Activated T-helper 17 cell treated with anti-CD3 and anti-CD28 coated beads, Interleukin-2, amount 50 U/mL, for 72 hours (primary cell): Measurements from ENCODE around the gene GPR4. TPM values are rescaled to one million over a fixed set of nuclear protein-coding genes. Genes with fewer than 3 reads are reported as not detected.
A peak's percentile ranks its signal among the peaks of the same experiment; 100 is the strongest.

ENCODE experiments used
- ATAC-seq: fragments of 150-1000 bp; cut with Tn5 transposase; replicated peaks from 2 replicates; pipeline ENCODE4 v1.10.0; 2021; ENCODE audit warnings: mild to moderate bottlenecking, moderate library complexity
- H3K27ac Mint-ChIP-seq: one replicate; pipeline ENCODE4 v1.8.0; 2022; ENCODE audit warnings: mixed read lengths
- H3K27me3 Mint-ChIP-seq: one replicate; pipeline ENCODE4 v1.8.0; 2022; ENCODE audit warnings: mixed read lengths
- H3K36me3 Mint-ChIP-seq: one replicate; pipeline ENCODE4 v1.8.0; 2022; ENCODE audit warnings: low read depth, mild to moderate bottlenecking, mixed read lengths
- H3K4me1 Mint-ChIP-seq: one replicate; pipeline ENCODE4 v1.8.0; 2022; ENCODE audit warnings: mixed read lengths
- H3K4me3 Mint-ChIP-seq: one replicate; pipeline ENCODE4 v1.8.0; 2022; ENCODE audit warnings: mild to moderate bottlenecking, mixed read lengths
- H3K9me3 Mint-ChIP-seq: one replicate; pipeline ENCODE4 v1.8.0; 2022; ENCODE audit warnings: mixed read lengths
- total RNA-seq, 2 donors: library from RNA; stranded (reverse); gene quantifications; one replicate each; pipeline ENCODE4 v1.2.3, GENCODE V29; 2022

Gene GPR4
- total RNA-seq, 2 donors from 2014 or later, result 0.13 TPM; not detected in 1

GRCh38 chr19:45587873-45588272 lies 14.1 kb downstream of the GPR4 start:
- H3K27me3 Mint-ChIP-seq, result peaks cover 13% of the 10 kb centered on the region
- H3K27ac Mint-ChIP-seq, result no peak overlapping the region
- no peak for ATAC-seq
- H3K4me1 Mint-ChIP-seq, result peaks cover 12% of the 10 kb centered on the region
- H3K9me3 Mint-ChIP-seq, result no peaks in the 10 kb centered on the region
- H3K4me3 Mint-ChIP-seq, result no peak overlapping the region
- H3K36me3 Mint-ChIP-seq, result peaks cover 7% of the 10 kb centered on the region

GRCh38 chr19:45585158-45585577 lies 16.8 kb downstream of the GPR4 start:
- ATAC-seq, result no peak
- H3K4me3 Mint-ChIP-seq, result peak overlapping the region; percentile 94

GRCh38 chr19:45584332-45585157 lies 17.5 kb downstream of the GPR4 start, which contains the start of gene OPA3:
Gene OPA3, minus strand, starts transcription at chr19:45584802. Its CDS starts 38 bp downstream, at chr19:45584764.
- H3K36me3 Mint-ChIP-seq, result peaks cover 18% of the 10 kb centered on the region

More at GRCh38 chr19:45585158-45585577, 16.8 kb downstream of the GPR4 start:
- Mint-ChIP-seq H3K27ac (peak overlapping the region; percentile 87), H3K9me3 (no peaks in the 10 kb centered on the region), H3K27me3 (peaks cover 6% of the 10 kb centered on the region), H3K36me3 (peaks cover 18% of the 10 kb centered on the region), H3K4me1 (peaks cover 7% of the 10 kb centered on the region)

DNA sequence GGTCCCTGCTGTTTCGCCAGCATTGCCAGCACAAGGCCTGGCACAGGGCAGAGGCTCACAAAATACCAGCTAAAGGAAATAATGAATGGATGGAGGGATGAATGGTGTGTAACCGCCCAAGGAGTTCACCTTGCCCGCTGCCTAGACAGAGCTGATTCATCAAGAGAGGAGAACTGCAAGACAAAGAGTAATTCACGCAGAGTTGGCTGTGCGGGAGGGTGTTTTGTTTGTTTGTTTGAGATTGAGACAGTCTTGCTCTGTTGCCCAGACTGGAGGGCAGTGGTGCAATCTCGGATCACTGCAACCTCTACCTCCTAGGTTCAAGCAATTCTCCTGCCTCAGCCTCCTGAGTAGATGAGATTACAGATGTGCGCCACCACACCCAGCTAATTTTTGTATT lies 20.4 kb downstream of the GPR4 start:
- Mint-ChIP-seq H3K4me1 (peaks cover 16% of the 10 kb centered on the region), H3K4me3 (no peak overlapping the region), H3K9me3 (no peaks in the 10 kb centered on the region), H3K27ac (no peak overlapping the region), H3K27me3 (no peaks in the 10 kb centered on the region), H3K36me3 (peaks cover 20% of the 10 kb centered on the region)
- ATAC-seq, result no peak

More at GRCh38 chr19:45584332-45585157, 17.5 kb downstream of the GPR4 start, which contains the start of gene OPA3:
- Mint-ChIP-seq H3K27ac (peak within 1 kb of the TSS; percentile 87), H3K27me3 (peaks cover 2% of the 10 kb centered on the region), H3K4me1 (peaks cover 7% of the 10 kb centered on the region), H3K4me3 (peak within 1 kb of the TSS; percentile 94), H3K9me3 (no peaks in the 10 kb centered on the region)
- peak; percentile 91 for ATAC-seq

DNA sequence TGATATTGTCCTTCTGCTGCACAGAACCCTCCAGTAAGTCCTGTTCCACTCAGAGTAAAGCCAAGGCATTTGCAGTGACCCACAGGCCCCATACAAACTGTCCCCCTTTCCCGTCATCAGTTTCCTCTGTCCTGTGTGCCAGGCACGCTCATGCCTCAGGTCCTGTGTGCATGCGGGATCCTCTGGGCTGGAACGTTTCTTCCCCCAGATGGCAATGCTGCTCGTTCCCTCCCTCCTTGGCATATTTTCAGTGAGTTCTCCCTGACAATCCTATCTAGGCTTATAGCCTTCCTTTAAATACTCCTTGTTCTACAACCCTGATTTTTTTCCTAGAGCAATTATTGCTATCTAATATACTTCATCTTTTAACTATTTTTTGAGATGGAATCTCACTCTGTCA lies 23.2 kb downstream of the GPR4 start:
- H3K9me3 Mint-ChIP-seq, result no peaks in the 10 kb centered on the region
- H3K27ac Mint-ChIP-seq, result peak overlapping the region; percentile 69
- H3K36me3 Mint-ChIP-seq, result peaks cover 16% of the 10 kb centered on the region
- ATAC-seq, result no peak
- H3K27me3 Mint-ChIP-seq, result no peaks in the 10 kb centered on the region
- no peak overlapping the region for H3K4me3 Mint-ChIP-seq
- H3K4me1 Mint-ChIP-seq, result peaks cover 9% of the 10 kb centered on the region

DNA sequence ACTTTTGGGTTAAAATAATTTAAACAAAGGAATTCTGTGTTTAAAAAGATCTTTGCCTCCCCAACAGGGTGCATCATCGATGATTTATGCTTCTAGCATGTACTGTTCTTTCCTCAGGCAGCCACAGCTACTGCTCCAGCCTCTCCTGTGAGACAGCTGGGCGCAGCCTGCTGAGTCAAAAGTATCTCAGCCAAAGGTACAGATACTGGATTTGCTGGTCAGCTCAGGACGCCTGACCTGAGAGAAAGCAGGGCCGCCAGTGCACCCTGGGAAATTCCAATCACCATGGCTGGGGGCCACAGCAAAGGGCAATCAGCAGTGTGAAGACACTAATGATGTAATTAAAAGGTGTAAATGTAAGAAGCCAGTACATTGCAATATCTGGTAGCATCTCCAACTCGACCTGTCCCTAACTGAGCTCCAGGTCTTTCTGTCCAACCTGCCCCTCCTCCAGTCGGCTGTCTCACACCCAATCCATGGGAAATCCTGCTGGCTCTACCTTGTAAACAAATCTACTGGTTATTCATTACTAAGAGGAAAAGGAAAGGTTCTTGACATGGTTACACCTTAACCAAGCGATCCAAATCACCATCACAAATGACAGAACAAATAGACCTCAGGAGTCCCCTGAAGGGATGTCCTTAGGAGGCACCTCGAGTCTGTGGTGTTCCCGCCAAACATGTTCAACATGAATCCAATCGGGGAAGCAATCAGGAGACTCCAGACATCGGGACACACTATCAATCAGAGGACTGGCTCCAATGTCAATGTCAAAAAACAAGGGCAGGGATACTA lies 24.7 kb downstream of the GPR4 start:
- peak overlapping the region; percentile 16 for H3K27ac Mint-ChIP-seq
- ATAC-seq, result no peak
- no peak overlapping the region for H3K4me3 Mint-ChIP-seq

GRCh38 chr19:45576682-45577081 lies 25.3 kb downstream of the GPR4 start:
- no peaks in the 10 kb centered on the region for H3K27me3 Mint-ChIP-seq
- H3K4me3 Mint-ChIP-seq, result no peak overlapping the region
- ATAC-seq, result no peak
- H3K9me3 Mint-ChIP-seq, result no peaks in the 10 kb centered on the region
- H3K27ac Mint-ChIP-seq, result no peak overlapping the region
- peaks cover 9% of the 10 kb centered on the region for H3K4me1 Mint-ChIP-seq
- peaks cover 10% of the 10 kb centered on the region for H3K36me3 Mint-ChIP-seq

More for the DNA sequence above, 24.7 kb downstream of the GPR4 start:
- Mint-ChIP-seq H3K9me3 (no peaks in the 10 kb centered on the region), H3K36me3 (peaks cover 11% of the 10 kb centered on the region), H3K4me1 (peaks cover 9% of the 10 kb centered on the region), H3K27me3 (no peaks in the 10 kb centered on the region)

- no peak for ATAC-seq
These were observed 26.8 kb downstream of the GPR4 start for GRCh38 chr19:45575216-45575615.

GRCh38 chr19:45574526-45574925 lies 27.5 kb downstream of the GPR4 start:
- no peaks in the 10 kb centered on the region for H3K9me3 Mint-ChIP-seq
- peaks cover 16% of the 10 kb centered on the region for H3K4me1 Mint-ChIP-seq
- ATAC-seq, result no peak
- peaks cover 8% of the 10 kb centered on the region for H3K36me3 Mint-ChIP-seq
- no peak overlapping the region for H3K27ac Mint-ChIP-seq
- H3K4me3 Mint-ChIP-seq, result no peak overlapping the region
- H3K27me3 Mint-ChIP-seq, result no peaks in the 10 kb centered on the region

More at GRCh38 chr19:45575216-45575615, 26.8 kb downstream of the GPR4 start:
- no peaks in the 10 kb centered on the region for H3K27me3 Mint-ChIP-seq
- no peaks in the 10 kb centered on the region for H3K9me3 Mint-ChIP-seq
- H3K4me3 Mint-ChIP-seq, result no peak overlapping the region
- H3K27ac Mint-ChIP-seq, result no peak overlapping the region
- H3K4me1 Mint-ChIP-seq, result peaks cover 9% of the 10 kb centered on the region
- peaks cover 4% of the 10 kb centered on the region for H3K36me3 Mint-ChIP-seq

GRCh38 chr19:45571457-45572220 lies 30.4 kb downstream of the GPR4 start:
- Mint-ChIP-seq H3K4me3 (no peak overlapping the region), H3K9me3 (no peaks in the 10 kb centered on the region), H3K27me3 (no peaks in the 10 kb centered on the region), H3K27ac (no peak overlapping the region), H3K36me3 (peaks cover 7% of the 10 kb centered on the region), H3K4me1 (peaks cover 8% of the 10 kb centered on the region)
- ATAC-seq, result no peak

- peak; percentile 70 for ATAC-seq
- H3K9me3 Mint-ChIP-seq, result no peaks in the 10 kb centered on the region
- peaks cover 4% of the 10 kb centered on the region for H3K36me3 Mint-ChIP-seq
- no peaks in the 10 kb centered on the region for H3K27me3 Mint-ChIP-seq
- peaks cover 8% of the 10 kb centered on the region for H3K4me1 Mint-ChIP-seq
- H3K27ac Mint-ChIP-seq, result peak overlapping the region; percentile 83
- H3K4me3 Mint-ChIP-seq, result no peak overlapping the region
These were observed 32.2 kb downstream of the GPR4 start for GRCh38 chr19:45569619-45570421.

DNA sequence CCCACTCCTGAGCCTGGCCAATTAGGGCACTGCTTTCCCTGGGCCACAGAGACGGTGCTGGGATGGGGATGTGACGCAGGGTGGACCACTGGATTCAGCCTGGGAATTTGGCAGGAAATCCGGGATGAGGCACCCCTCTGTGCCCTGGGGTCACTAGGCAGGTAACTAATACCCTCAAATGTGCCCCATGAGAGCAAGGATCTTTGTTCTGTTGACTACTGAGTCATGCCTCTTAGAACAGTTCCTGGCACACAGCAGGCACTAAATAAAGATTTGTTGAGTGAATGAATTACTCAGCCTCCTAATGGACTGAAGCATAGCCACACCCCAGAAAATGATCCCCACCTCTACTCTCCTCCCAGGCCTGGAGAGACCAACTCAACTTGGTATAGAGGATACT lies 33.3 kb downstream of the GPR4 start:
- peaks cover 8% of the 10 kb centered on the region for H3K4me1 Mint-ChIP-seq
- H3K9me3 Mint-ChIP-seq, result no peaks in the 10 kb centered on the region
- no peak for ATAC-seq
- no peak overlapping the region for H3K4me3 Mint-ChIP-seq
- H3K27ac Mint-ChIP-seq, result no peak overlapping the region
- H3K36me3 Mint-ChIP-seq, result peaks cover 4% of the 10 kb centered on the region
- no peaks in the 10 kb centered on the region for H3K27me3 Mint-ChIP-seq

GRCh38 chr19:45567609-45568008 lies 34.4 kb downstream of the GPR4 start:
- no peaks in the 10 kb centered on the region for H3K9me3 Mint-ChIP-seq

More at GRCh38 chr19:45567609-45568008, 34.4 kb downstream of the GPR4 start:
- Mint-ChIP-seq H3K36me3 (peaks cover 4% of the 10 kb centered on the region), H3K4me3 (no peak overlapping the region), H3K27ac (no peak overlapping the region), H3K4me1 (peaks cover 8% of the 10 kb centered on the region), H3K27me3 (no peaks in the 10 kb centered on the region)
- ATAC-seq, result no peak
